ENCODE results near the gene KRT77. TPM values are rescaled to one million over a fixed set of nuclear protein-coding genes. Genes with fewer than 3 reads are reported as not detected.

Gene KRT77
- polyA plus RNA-seq, 1 of the 3 experiments (the other 2 are of a cell fraction): not detected

DNA sequence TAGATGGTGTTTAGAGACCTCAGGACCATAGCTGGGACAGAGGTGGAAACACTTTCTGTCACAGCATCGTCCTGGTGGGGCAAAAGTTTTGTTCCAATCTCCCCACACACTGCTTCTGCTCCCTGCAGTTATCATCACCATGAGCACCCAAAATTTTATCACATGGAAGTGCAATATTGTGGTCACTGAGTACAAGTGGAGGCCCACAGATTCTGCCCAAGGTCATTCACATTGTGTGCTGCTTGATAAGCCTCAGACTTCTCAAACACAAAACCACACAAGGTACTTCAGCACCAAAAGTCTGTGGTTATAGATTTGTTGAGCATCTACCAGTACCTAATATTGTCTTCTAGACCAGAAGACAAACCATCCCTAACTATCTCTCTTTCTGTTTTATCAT is 554 bp upstream of the KRT77 start:
- H3K9ac ChIP-seq: no peak overlapping the region
- CTCF ChIA-PET: no interaction called here
- H3F3A ChIP-seq (replicated peaks; ENCODE audit: insufficient read depth): no peaks in the 10 kb centered on the region
- no peak for TF ChIP-seq EZH2phosphoT487 (IDR thresholded peaks at IDR 0.05; ENCODE audit: borderline replicate concordance, low read depth)
- TF ChIP-seq, protein P1, sequence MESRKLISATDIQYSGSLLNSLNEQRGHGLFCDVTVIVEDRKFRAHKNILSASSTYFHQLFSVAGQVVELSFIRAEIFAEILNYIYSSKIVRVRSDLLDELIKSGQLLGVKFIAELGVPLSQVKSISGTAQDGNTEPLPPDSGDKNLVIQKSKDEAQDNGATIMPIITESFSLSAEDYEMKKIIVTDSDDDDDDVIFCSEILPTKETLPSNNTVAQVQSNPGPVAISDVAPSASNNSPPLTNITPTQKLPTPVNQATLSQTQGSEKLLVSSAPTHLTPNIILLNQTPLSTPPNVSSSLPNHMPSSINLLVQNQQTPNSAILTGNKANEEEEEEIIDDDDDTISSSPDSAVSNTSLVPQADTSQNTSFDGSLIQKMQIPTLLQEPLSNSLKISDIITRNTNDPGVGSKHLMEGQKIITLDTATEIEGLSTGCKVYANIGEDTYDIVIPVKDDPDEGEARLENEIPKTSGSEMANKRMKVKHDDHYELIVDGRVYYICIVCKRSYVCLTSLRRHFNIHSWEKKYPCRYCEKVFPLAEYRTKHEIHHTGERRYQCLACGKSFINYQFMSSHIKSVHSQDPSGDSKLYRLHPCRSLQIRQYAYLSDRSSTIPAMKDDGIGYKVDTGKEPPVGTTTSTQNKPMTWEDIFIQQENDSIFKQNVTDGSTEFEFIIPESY (IDR thresholded peaks at IDR 0.05; ENCODE audit: borderline replicate concordance, low read depth): no peak
- TF ChIP-seq JUND (IDR thresholded peaks at IDR 0.05): no peak
- TF ChIP-seq USF1 (IDR thresholded peaks at IDR 0.05; ENCODE audit: borderline replicate concordance, low read depth): no peak
- TF ChIP-seq USF2 (IDR thresholded peaks at IDR 0.05; ENCODE audit: borderline replicate concordance, low read depth, low read length): no peak
- TF ChIP-seq RCOR1 (IDR thresholded peaks at IDR 0.05; ENCODE audit: low read length): no peak
- no peak for TF ChIP-seq GATA2 (CRISPR knock-in tag; IDR thresholded peaks at IDR 0.05)
- TF ChIP-seq, protein P2, sequence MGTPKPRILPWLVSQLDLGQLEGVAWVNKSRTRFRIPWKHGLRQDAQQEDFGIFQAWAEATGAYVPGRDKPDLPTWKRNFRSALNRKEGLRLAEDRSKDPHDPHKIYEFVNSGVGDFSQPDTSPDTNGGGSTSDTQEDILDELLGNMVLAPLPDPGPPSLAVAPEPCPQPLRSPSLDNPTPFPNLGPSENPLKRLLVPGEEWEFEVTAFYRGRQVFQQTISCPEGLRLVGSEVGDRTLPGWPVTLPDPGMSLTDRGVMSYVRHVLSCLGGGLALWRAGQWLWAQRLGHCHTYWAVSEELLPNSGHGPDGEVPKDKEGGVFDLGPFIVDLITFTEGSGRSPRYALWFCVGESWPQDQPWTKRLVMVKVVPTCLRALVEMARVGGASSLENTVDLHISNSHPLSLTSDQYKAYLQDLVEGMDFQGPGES (IDR thresholded peaks at IDR 0.05; ENCODE audit: low read depth, low read length): no peak
- TF ChIP-seq TAF1 (IDR thresholded peaks at IDR 0.05; ENCODE audit: borderline replicate concordance, low read depth, low read length): no peak
- no peak for TF ChIP-seq ELF1 (IDR thresholded peaks at IDR 0.05)
- H3K27me3 ChIP-seq (ENCODE audit: insufficient read depth): peaks cover 61% of the 10 kb centered on the region
- POLR2A ChIA-PET: no interaction called here
- WGBS (ENCODE audit: low lambda C conversion rate): 20% methylated on average over 1 of the region's 1 CpG
- no peaks in the 10 kb centered on the region for H3K79me2 ChIP-seq (ENCODE audit: insufficient read depth)
- no peaks in the 10 kb centered on the region for H3K9me3 ChIP-seq
- H2AFZ ChIP-seq (ENCODE audit: low read depth): no peak overlapping the region
- H3K4me3 ChIP-seq (ENCODE audit: low read depth in 2 of 2, low read length in 1 of 2): no peak overlapping the region
- no peaks in the 10 kb centered on the region for H4K20me1 ChIP-seq (ENCODE audit: insufficient read depth)
- H3K27ac ChIP-seq (ENCODE audit: low read depth in 2 of 2, low read length in 1 of 2): no peak overlapping the region
- no peak overlapping the region for H3K4me2 ChIP-seq
- DNase-seq: no peak
- no peaks in the 10 kb centered on the region for H3K36me3 ChIP-seq (replicated peaks in 1 of 2; ENCODE audit: control insufficient read depth in 1 of 2, insufficient read depth in 2 of 2, low read length in 1 of 2)
- H3K9me2 ChIP-seq: no peaks in the 10 kb centered on the region
- no peaks in the 10 kb centered on the region for H3K4me1 ChIP-seq (ENCODE audit: control insufficient read depth in 1 of 2, insufficient read depth in 2 of 2, low read depth in 1 of 2, low read length in 1 of 2)

DNA sequence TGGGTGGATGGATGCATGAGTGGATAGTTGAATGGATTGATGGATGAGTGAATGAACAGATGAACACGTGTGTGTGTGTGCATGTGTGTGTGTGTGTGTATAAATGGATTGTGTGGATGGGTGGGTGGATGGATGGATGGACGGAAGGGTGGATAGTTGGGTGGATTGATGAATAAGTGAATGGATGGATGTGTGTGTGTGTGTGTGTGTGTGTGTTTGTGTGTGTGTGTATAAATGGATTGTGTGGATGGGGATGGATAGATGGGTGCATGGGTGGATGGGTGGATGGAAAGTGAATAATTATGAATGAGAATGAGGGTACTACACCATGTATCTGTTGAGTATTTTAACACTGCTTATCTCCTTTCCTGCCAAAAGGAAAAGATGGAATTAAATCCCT is 986 bp downstream of the KRT77 start:
- Histone ChIP-seq H3K36me3 (replicated peaks in 1 of 2; ENCODE audit: control insufficient read depth in 1 of 2, insufficient read depth in 2 of 2, low read length in 1 of 2) (no peaks in the 10 kb centered on the region), H3K27me3 (ENCODE audit: insufficient read depth) (peaks cover 61% of the 10 kb centered on the region), H3K79me2 (ENCODE audit: insufficient read depth) (no peaks in the 10 kb centered on the region), H3K9me2 (no peaks in the 10 kb centered on the region), H3K9ac (no peak overlapping the region), H3K4me1 (ENCODE audit: control insufficient read depth in 1 of 2, insufficient read depth in 2 of 2, low read depth in 1 of 2, low read length in 1 of 2) (no peaks in the 10 kb centered on the region), H3K27ac (ENCODE audit: low read depth in 2 of 2, low read length in 1 of 2) (no peak overlapping the region), H4K20me1 (ENCODE audit: insufficient read depth) (no peaks in the 10 kb centered on the region), H3K9me3 (no peaks in the 10 kb centered on the region), H3F3A (replicated peaks; ENCODE audit: insufficient read depth) (no peaks in the 10 kb centered on the region), H2AFZ (ENCODE audit: low read depth) (no peak overlapping the region), H3K4me2 (no peak overlapping the region), H3K4me3 (ENCODE audit: low read depth in 2 of 2, low read length in 1 of 2) (no peak overlapping the region)
- CTCF ChIA-PET: no interaction called here
- POLR2A ChIA-PET: no interaction called here
- no peak for DNase-seq
- TF ChIP-seq EZH2phosphoT487 (IDR thresholded peaks at IDR 0.05; ENCODE audit: borderline replicate concordance, low read depth) (no peak), FOSL2 (IDR thresholded peaks at IDR 0.05; ENCODE audit: borderline replicate concordance, low read depth) (no peak), JUND (IDR thresholded peaks at IDR 0.05) (no peak)
- WGBS (ENCODE audit: low lambda C conversion rate): 17% methylated on average over 2 of the region's 2 CpGs

All from SK-N-SH (cell line).